Ishikawa (cell line): ENCODE results near the gene SEMA3A.

Experiments
- CEBPB ChIP-seq: IDR thresholded peaks from 2 replicates; pipeline ENCODE4 v1.6.1; 2012
- CREB1 ChIP-seq: IDR thresholded peaks from 2 replicates; pipeline ENCODE4 v1.6.1; 2012; ENCODE audit warnings: low read depth
- EGR1 ChIP-seq: IDR thresholded peaks from 2 replicates; pipeline ENCODE4 v1.6.1; 2012
- EP300 ChIP-seq: IDR thresholded peaks from 2 replicates; pipeline ENCODE4 v1.6.1; 2012; ENCODE audit warnings: borderline replicate concordance
- FOXM1 ChIP-seq: IDR thresholded peaks from 2 replicates; pipeline ENCODE4 v1.6.1; 2012; ENCODE audit warnings: low read depth, borderline replicate concordance
- MAX ChIP-seq: IDR thresholded peaks from 2 replicates; pipeline ENCODE4 v1.6.1; 2012
- NFIC ChIP-seq: IDR thresholded peaks from 2 replicates; pipeline ENCODE4 v1.6.1; 2012
- RAD21 ChIP-seq: IDR thresholded peaks from 2 replicates; pipeline ENCODE4 v1.6.1; 2012; ENCODE audit warnings: low read depth
- REST ChIP-seq: IDR thresholded peaks from 2 replicates; pipeline ENCODE4 v1.6.1; 2012; ENCODE audit warnings: low read depth, mild to moderate bottlenecking
- TAF1 ChIP-seq: IDR thresholded peaks from 2 replicates; pipeline ENCODE4 v1.6.1; 2012; ENCODE audit warnings: low read depth, mild to moderate bottlenecking
- TCF12 ChIP-seq: IDR thresholded peaks from 2 replicates; pipeline ENCODE4 v1.6.1; 2012; ENCODE audit warnings: low read depth
- TEAD4 ChIP-seq: IDR thresholded peaks from 2 replicates; pipeline ENCODE4 v1.6.1; 2012
- USF1 ChIP-seq: IDR thresholded peaks from 2 replicates; pipeline ENCODE4 v1.6.1; 2012
- YY1 ChIP-seq: IDR thresholded peaks from 2 replicates; pipeline ENCODE4 v1.6.1; 2012; ENCODE audit warnings: low read depth
- ZBTB7A ChIP-seq: IDR thresholded peaks from 2 replicates; pipeline ENCODE4 v1.6.1; 2012; ENCODE audit warnings: low read depth

SEMA3A gene

GRCh38 chr7:84139986-84140729 is 54.4 kb downstream of the SEMA3A start:
- no peak for TF ChIP-seq TAF1
- no peak for TF ChIP-seq TCF12
- TF ChIP-seq RAD21, result no peak
- TF ChIP-seq NFIC, result no peak
- no peak for TF ChIP-seq EP300
- no peak for TF ChIP-seq ZBTB7A
- no peak for TF ChIP-seq TEAD4
- TF ChIP-seq REST, result no peak
- no peak for TF ChIP-seq MAX
- TF ChIP-seq FOXM1, result no peak
- TF ChIP-seq CREB1, result no peak
- no peak for TF ChIP-seq EGR1
- no peak for TF ChIP-seq USF1
- no peak for TF ChIP-seq CEBPB
- TF ChIP-seq YY1, result no peak

GRCh38 chr7:84138411-84138810 is 56.2 kb downstream of the SEMA3A start:
- no peak for TF ChIP-seq USF1
- no peak for TF ChIP-seq TEAD4
- TF ChIP-seq EGR1, result no peak
- TF ChIP-seq CEBPB, result no peak
- no peak for TF ChIP-seq ZBTB7A
- no peak for TF ChIP-seq TAF1
- TF ChIP-seq MAX, result no peak
- no peak for TF ChIP-seq EP300
- TF ChIP-seq NFIC, result no peak
- TF ChIP-seq YY1, result no peak
- TF ChIP-seq CREB1, result no peak
- no peak for TF ChIP-seq RAD21
- no peak for TF ChIP-seq REST
- no peak for TF ChIP-seq FOXM1
- TF ChIP-seq TCF12, result no peak

GRCh38 chr7:84137812-84138211 is 56.8 kb downstream of the SEMA3A start:
- TF ChIP-seq REST, result no peak
- no peak for TF ChIP-seq EP300
- TF ChIP-seq MAX, result no peak
- no peak for TF ChIP-seq TCF12
- no peak for TF ChIP-seq FOXM1
- TF ChIP-seq RAD21, result no peak
- no peak for TF ChIP-seq NFIC
- no peak for TF ChIP-seq EGR1
- TF ChIP-seq USF1, result no peak
- TF ChIP-seq CREB1, result no peak
- no peak for TF ChIP-seq ZBTB7A
- TF ChIP-seq TAF1, result no peak
- TF ChIP-seq YY1, result no peak
- no peak for TF ChIP-seq CEBPB

DNA sequence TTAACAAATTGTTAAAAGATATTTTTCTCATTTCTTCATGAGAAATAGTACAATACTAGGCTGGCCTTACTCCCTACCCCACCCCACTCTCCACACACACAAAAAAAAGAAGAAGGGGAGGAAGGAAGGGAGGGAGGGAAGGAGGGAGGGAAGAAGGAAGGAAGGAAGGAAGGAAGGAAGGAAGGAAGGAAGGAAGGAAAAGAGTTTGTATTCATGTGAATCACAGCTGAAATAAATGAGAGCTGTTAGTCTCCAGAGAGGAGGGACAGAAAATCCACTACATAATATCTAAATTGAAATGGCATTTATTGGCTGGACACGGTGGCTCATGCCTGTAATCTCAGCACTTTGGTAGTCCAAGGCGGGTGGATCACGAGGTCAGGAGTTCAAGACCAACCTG is 57.8 kb downstream of the SEMA3A start:
- TF ChIP-seq REST (no peak), FOXM1 (no peak), EGR1 (no peak), CREB1 (no peak), MAX (no peak), CEBPB (no peak), TCF12 (no peak), TAF1 (no peak), RAD21 (no peak), EP300 (no peak), ZBTB7A (no peak), YY1 (no peak), NFIC (no peak)
